ENCODE measurements around the gene L3MBTL1. TPM values are rescaled to one million over a fixed set of nuclear protein-coding genes. Genes with fewer than 3 reads are reported as not detected.
"Not testable (repeated sequence)": the region's sequence is repeated elsewhere in the genome, so short reads cannot be mapped to it uniquely, and the experiment has no call there.

Gene L3MBTL1
- total RNA-seq, 1 donor from 2014 or later: 6.0 TPM

DNA sequence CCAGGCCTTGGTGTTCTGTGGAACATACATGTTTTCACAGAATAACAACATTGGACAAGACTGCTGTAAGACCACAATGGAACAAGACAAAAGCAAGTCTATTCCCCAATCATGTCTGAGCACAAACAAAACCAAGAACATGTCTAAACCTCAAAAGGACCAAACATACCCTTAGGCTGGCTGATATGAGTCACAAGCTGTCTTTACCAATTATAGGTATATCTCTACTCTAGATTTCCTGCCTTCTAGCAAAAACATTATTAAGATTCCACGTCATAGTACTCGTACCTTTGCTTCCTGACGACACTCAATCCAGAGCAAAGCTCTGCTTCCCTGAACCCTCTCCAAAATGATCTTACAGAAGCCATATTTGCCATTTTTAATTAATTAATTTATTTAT lies 15.4 kb upstream of the L3MBTL1 start:
- H3K27me3 ChIP-seq (ENCODE audit: control insufficient read depth, insufficient read depth, low read length): no peaks in the 10 kb centered on the region
- TF ChIP-seq, protein P1, sequence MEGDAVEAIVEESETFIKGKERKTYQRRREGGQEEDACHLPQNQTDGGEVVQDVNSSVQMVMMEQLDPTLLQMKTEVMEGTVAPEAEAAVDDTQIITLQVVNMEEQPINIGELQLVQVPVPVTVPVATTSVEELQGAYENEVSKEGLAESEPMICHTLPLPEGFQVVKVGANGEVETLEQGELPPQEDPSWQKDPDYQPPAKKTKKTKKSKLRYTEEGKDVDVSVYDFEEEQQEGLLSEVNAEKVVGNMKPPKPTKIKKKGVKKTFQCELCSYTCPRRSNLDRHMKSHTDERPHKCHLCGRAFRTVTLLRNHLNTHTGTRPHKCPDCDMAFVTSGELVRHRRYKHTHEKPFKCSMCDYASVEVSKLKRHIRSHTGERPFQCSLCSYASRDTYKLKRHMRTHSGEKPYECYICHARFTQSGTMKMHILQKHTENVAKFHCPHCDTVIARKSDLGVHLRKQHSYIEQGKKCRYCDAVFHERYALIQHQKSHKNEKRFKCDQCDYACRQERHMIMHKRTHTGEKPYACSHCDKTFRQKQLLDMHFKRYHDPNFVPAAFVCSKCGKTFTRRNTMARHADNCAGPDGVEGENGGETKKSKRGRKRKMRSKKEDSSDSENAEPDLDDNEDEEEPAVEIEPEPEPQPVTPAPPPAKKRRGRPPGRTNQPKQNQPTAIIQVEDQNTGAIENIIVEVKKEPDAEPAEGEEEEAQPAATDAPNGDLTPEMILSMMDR (IDR thresholded peaks at IDR 0.05; ENCODE audit: insufficient read depth, low read length, poor library complexity, severe bottlenecking): no peak
- no peak overlapping the region for H3K4me3 ChIP-seq (ENCODE audit: low read depth, low read length)
- no peaks in the 10 kb centered on the region for H3K36me3 ChIP-seq (ENCODE audit: control insufficient read depth, insufficient read depth, low read length)
- DNase-seq (ENCODE audit: low read depth): no peak

DNA sequence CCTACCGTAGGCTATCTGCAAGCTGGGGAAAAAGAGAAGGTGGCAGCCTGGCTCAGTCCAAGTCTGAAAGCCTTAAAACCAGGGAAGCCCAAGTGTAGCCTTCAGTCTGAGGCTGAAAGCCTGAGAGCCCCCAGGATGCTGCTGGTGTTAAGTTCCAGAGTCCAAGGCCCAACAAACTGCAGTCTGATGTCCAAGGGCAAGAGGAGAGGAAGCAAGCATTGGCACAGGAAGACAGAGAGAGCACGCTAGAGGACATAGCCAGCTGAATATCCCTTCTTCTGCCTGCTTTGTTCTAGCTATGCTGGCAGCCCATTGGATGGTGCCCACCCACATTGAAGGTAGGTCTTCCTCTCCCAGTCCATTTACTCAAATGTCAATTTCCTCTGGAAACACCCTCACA lies 12.1 kb upstream of the L3MBTL1 start:
- H3K4me3 ChIP-seq (ENCODE audit: low read depth, low read length): no peak overlapping the region
- TF ChIP-seq, protein P1 (IDR thresholded peaks at IDR 0.05; ENCODE audit: insufficient read depth, low read length, poor library complexity, severe bottlenecking): no peak
- H3K27me3 ChIP-seq (ENCODE audit: control insufficient read depth, insufficient read depth, low read length): no peaks in the 10 kb centered on the region
- DNase-seq (ENCODE audit: low read depth): no peak
- no peaks in the 10 kb centered on the region for H3K36me3 ChIP-seq (ENCODE audit: control insufficient read depth, insufficient read depth, low read length)

DNA sequence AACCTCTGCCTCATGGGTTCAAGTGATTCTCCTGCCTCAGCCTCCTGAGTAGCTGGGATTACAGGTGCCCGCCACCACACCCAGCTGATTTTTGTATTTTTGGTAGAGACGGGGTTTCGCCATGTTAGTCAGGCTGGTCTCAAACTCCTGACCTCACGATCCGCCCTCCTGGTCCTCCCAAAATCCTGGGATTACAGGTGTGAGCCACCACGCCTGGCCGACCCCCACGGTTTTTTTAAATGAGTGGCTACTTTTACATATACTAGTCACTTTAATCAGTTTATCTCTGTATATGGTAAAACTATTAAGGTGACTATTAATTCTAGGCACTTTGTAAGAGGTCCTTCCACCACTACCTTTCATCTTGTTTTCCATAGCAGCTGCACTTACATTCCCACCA lies 5.5 kb upstream of the L3MBTL1 start:
- DNase-seq (ENCODE audit: low read depth); H3K4me3 ChIP-seq (ENCODE audit: low read depth, low read length); H3K36me3 ChIP-seq (ENCODE audit: control insufficient read depth, insufficient read depth, low read length): not testable (repeated sequence)
- peaks cover 11% of the 10 kb centered on the region for H3K27me3 ChIP-seq (ENCODE audit: control insufficient read depth, insufficient read depth, low read length)

DNA sequence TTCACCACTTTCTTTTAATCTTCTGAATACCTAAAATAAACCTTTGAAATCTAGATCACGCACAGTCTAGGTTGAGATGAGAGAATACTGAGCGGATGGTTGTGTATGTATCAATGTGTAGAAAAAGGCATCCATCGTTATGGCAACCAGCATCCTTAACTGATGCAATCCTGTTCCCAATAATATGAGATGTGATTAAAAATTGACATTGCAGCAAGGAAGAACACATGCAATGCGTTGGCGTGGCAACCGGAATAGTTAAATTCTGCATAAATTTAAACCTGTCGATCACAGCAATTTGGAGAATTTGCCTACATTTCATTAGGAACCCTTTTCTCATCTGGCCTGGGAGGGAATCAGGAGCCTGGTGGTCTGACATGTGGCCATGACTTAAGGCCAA lies 1.3 kb upstream of the L3MBTL1 start:
- Histone ChIP-seq H3K4me3 (ENCODE audit: low read depth, low read length) (no peak overlapping the region), H3K36me3 (ENCODE audit: control insufficient read depth, insufficient read depth, low read length) (no peaks in the 10 kb centered on the region), H3K27me3 (ENCODE audit: control insufficient read depth, insufficient read depth, low read length) (peaks cover 15% of the 10 kb centered on the region)
- TF ChIP-seq, protein P1 (IDR thresholded peaks at IDR 0.05; ENCODE audit: insufficient read depth, low read length, poor library complexity, severe bottlenecking): no peak
- no peak for DNase-seq (ENCODE audit: low read depth)

DNA sequence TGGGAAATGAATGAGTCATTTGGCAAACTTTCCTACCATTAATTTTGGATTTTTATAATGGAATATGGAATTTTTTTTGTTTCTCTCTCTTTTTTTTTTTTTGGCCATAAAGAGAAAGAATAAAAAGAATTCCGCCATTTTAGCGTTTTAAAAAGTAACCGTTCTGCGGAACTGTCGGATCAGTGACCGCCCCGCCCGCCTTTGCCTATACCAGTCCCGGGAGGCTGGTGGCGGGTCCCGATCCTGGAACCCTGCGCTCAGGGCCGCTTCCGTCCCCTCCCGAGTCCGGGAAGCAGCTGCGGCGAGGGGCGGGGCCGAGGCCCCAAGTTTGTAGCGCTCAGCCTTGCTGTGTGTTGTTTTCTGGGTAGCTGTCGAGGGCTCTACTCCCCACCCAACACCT lies 609 bp downstream of the L3MBTL1 start:
- Histone ChIP-seq H3K27me3 (ENCODE audit: control insufficient read depth, insufficient read depth, low read length) (peaks cover 15% of the 10 kb centered on the region), H3K4me3 (ENCODE audit: low read depth, low read length) (peak overlapping the region; percentile 65), H3K36me3 (ENCODE audit: control insufficient read depth, insufficient read depth, low read length) (no peaks in the 10 kb centered on the region)
- no peak for DNase-seq (ENCODE audit: low read depth)
- TF ChIP-seq, protein P1 (IDR thresholded peaks at IDR 0.05; ENCODE audit: insufficient read depth, low read length, poor library complexity, severe bottlenecking): no peak

DNA sequence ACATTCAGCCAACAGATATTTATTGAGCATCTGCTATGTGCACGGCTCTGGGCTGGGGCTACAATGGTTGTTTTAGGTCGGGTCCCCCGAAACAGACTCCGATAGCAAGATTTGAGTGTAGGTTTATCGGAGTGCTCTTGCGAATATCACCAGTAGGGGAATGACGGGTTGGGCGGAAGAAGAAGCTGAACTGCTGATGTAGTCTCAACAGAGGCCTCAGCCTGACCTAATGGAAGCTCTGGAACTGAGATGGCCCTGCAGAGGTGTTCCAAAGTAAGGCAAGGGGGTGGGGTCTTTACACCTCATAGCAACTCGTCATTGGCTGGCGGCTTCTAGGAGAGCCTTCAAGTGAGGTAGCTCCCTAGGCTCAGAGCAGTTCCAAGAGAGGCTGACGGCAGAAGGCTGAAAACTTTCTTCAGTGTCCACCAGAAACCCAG lies 1.1 kb downstream of the L3MBTL1 start:
- H3K36me3 ChIP-seq (ENCODE audit: control insufficient read depth, insufficient read depth, low read length): no peaks in the 10 kb centered on the region
- H3K4me3 ChIP-seq (ENCODE audit: low read depth, low read length): no peak overlapping the region
- DNase-seq (ENCODE audit: low read depth): no peak
- TF ChIP-seq, protein P1 (IDR thresholded peaks at IDR 0.05; ENCODE audit: insufficient read depth, low read length, poor library complexity, severe bottlenecking): peak; percentile 4
- peaks cover 15% of the 10 kb centered on the region for H3K27me3 ChIP-seq (ENCODE audit: control insufficient read depth, insufficient read depth, low read length)
